Measurements from ENCODE around the gene ACAN.
A peak's percentile ranks its signal among the peaks of the same experiment; 100 is the strongest.

Gene ACAN

DNA sequence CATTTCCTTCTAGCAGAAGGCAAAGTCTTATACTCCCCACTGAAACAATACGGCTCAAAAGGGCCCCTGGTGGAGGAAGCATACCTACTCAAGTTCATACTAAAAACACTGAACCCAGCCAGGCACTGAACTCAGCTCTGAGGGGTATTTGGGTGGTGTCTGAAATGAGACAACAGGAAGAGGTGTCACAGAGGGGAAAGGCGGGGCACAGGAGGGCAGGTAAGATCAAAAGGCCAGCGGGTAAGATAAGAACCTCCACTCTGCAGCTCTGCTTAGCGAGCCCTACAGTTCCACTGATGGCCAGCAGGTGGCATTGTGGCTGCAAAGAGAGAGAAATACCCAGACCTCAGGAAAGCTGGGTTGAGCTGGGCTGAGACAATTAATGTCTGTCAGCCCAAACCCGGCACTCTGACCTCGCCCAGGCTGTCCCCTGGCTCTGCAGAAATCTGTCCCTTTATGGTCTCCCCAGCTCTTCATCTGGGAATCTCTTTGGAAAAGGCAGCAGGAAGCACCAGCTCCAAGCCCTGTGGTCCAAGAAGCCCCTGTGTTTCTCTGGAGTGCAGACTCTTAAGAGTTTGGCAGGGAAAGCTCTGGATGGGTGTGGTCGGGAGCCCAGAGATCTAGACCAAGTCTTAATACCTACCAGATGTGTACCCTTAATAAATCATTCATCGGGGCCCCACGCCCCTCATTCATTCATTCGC, 101.5 kb downstream of the ACAN start:
- peak; percentile 92 for DNase-seq

GRCh38 chr15:88905576-88905975, 102.3 kb downstream of the ACAN start:
- DNase-seq = no peak

DNA sequence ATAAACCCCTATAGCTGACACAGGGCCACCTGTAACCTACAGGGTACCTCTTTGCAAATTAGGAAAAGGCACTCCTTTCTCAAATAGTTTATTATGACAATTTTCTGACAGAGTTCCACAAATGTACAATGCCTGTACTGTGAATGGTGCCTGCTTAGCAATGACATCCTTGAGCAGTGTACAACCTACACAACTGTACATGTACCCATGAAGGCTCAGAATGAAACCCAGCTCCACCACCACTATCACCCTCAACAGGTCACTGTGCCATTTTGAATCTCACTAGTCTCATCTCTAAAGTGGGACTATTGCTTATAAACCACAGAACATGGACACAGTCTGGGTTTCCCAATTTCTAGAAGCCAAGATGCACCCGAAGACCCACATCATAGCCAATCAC, 102.9 kb downstream of the ACAN start:
- no peak for DNase-seq

DNA sequence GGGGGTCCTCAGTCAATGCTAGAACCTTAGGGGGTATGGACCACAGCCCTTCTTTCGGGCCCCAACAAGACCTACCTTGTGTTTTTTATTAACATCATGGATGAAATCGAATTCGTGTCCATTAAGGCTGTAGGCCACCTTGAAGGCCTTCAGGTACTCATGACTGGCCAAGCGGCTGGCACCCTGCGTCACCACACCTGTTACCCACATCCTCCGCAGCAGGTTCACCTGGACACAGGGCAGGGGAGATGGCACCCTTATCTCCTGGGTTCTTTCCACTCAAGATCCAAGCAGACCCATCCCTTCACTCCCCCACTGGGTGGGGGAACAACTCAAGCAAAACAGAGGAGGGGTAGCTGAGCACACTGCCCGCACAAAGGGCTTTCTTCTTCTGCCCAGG, 103.3 kb downstream of the ACAN start:
- no peak for DNase-seq

DNA sequence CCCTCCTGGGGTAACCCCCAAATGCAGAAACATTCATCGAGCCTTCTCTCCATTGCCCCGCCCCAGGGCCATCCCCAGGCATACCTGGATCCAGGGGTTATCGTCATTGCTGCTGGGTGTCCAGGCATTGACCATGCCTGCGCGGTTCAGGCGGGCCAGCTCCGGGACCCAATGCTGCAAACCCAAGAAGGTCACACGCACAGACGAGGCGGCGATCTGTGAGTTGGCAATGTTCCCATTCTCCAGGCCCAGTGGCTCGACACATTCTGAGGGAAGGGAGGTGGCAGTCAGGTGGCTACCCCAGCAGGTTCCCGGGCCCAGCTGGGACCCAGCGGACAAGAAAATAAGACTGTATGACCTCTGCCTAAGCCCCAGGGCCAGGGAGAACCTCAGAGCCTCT, 103.9 kb downstream of the ACAN start:
- DNase-seq = no peak

GRCh38 chr15:88908123-88908522, 104.9 kb downstream of the ACAN start:
- no peak for DNase-seq

DNA sequence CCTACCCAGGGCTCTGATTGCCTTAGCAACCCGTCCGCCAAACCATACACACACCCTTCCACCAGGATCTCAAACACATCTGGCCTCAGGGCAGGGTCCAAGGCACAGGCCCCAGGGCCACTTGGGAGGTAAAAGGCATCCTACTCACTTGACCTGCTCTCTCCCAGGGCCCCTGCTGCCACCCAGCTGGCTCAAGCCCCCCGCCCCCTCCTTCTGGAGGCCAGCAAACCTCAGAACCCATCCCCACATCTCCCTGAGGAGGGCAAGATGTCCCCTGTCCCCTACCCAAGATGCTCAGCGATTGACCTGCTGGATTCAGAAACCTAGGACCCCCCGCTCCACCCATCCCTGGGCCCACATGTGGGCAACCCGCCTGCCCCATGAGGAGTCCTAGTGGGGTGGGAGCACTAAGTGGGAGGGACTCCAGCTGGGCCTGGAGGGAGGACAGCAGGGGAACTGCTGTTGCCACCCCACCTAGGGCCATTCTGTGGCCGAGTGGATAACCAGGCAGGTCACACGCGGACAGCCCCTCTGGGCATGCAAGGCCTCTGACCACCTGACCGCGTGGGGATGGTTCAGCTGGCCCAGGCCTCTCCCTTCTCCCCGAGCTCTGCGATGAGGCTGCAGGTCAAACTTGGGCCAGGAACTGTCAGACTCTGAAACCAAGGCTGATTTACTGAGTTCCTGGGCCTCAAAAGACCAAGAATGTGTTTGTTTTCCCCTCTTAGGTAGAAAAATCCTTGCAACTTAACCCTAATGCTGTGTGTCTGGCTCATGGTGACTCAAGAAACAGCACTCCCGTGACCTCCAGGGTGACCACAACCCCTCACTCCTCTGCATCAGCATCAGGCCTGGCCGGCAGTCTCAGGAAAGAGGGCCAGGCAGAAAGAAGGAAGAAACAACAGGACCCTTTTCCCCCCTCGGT, 105.7 kb downstream of the ACAN start:
- no peak for DNase-seq

- DNase-seq = no peak
These were observed 107.0 kb downstream of the ACAN start for GRCh38 chr15:88909956-88910831.

DNA sequence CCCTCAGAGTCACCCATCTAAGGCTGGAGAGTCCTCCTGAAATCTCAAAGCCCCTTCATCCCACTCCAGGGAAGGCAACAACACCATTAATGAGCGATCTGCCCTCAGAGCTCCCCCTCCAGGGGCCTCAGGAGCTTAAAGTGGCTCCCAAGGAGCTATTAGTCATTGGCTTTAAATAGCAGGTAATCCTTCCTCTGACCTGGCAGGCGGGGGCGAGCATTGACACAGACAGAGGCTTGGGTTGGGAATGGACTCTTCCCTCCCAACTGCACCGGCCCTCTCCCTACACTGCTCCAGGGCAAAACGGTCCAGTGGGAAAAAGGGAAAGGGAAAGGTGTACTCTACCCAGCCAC, 108.5 kb downstream of the ACAN start:
- DNase-seq = no peak

- DNase-seq = no peak
These were observed 109.3 kb downstream of the ACAN start for GRCh38 chr15:88912500-88912921.

DNA sequence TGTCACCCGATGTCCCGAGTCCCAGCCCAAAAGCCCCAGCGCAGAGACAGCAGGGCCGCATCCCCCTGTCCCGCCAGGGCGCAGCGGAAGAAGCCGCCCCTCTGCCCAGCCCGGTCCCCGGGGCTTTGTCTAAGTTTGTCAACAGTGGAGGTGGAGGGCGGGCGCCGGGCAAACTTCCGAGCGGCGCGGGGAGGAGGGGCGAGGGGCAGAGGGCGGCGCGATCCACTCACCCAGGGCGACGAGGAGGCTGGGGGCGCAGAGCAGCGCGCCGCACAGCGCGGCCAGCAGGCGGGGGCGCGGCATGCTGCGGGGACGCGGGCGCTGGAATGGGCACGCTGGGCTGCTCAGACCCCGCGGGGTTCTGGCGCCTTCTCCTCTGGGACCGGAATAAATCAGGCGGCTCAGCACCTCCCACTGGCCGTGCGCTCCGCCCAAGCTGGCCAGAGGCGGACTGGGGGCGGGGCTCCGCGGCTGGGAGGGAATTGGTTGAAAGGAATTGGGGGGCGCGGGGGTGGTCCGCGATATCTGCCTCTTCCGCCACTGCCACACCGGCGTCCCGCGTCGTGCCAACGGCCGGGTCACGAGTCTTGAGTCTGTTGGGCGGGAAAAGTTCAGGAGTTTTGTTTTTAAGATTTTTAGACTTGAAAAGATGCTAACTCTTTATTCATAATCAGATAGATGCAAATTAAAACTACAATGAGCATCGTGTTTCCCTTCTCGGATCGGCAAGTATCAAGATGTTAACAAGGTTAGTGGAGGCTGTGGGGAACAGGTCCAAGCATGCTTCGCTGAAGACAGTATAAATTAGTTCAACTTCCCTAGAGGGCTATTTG, 110.0 kb downstream of the ACAN start, which contains the start of gene MFGE8:
MFGE8 (minus strand) TSS at position 363 of the 833 bp plus-strand sequence; CDS start at position 303, 60 bp downstream.
- DNase-seq = peak; percentile 76

- no peak for DNase-seq
These were observed 110.6 kb downstream of the ACAN start for GRCh38 chr15:88913850-88914169.

DNA sequence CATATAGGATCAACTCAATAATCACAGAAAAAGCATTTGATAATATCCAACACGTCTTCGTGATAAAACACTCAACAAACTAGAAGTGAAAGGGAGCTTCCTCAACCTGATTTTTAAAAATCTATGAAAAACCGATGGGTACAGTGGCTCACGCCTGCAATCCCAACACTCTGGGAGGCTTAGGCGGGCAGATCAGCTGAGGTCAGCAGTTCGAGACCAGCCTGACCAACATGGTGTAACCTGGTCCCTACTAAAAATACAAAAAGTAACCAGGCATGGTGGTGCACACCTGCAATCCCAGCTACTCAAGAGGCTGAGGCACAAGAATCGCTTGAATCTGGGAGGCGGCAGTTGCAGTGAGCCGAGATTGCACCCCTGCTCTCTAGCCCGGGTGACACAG, 112.1 kb downstream of the ACAN start:
- DNase-seq = no peak

DNA sequence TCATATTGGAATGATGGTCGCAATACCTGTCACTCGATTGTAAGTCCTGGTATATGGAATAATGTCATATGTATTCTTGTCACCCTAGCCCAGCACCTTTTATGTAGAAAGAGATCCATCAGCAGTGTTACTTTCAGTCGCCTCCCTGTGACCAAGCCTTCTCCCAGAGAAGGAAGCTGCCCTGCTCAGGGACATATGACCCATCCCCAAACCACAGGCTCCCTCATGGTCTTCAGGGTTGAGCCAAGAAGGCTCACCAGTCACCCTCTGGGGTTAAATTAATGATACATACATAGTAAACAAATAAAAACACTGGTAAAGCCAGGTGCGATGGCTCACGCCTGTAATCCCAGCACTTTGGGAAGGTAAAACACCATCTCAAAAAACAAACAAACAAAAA, 114.5 kb downstream of the ACAN start:
- DNase-seq = no peak

DNA sequence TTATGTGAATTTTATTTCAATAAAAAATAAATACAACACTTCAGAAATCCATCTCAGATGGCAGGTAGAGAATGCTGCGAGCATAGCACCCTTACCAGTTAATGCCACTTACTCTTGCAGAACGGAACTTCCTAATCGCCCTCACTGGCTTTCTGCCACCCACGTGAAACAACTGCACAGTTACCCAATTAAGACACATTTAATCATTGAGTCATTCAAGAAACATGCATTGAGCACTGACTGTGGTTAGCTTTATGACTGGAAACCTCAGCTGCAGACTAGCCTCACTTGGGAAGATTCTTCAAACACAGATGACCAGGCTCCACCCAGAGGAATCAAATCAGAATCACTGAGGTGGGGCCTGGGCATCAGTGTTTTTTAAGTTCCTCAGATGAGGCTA, 115.5 kb downstream of the ACAN start:
- DNase-seq = peak; percentile 50

DNA sequence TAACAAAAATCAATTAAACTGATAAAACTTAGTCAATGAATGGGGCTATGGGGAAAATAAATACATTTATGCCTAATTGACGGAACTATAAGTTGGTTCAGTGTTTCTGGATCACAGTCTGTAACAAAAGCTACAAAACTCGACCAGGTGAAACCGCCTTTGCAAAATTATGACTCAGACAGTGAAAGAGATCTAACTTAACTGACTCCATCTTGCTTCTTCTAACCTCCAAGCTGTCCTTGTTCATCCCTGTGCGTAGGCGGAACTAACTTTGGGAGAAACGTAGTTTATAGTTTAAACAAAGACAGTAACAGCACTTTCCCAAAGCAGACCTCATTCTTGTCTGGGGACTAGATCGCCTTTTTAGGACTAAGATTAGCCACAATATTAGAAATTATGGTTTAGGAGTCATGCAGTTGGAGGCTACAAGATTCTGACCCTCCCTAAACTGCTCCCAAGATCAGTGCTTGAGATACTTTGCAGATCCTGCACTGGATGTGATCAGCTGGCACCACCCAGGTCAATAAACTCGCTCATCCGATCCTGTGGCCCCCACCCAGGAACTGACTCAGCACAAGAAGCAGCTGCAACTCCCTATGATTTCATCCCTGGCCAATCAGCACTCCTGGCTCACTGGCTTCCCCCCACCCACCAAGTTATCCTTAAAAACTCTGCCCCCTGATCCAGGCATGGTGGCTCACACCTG, 117.1 kb downstream of the ACAN start:
- no peak for DNase-seq

DNA sequence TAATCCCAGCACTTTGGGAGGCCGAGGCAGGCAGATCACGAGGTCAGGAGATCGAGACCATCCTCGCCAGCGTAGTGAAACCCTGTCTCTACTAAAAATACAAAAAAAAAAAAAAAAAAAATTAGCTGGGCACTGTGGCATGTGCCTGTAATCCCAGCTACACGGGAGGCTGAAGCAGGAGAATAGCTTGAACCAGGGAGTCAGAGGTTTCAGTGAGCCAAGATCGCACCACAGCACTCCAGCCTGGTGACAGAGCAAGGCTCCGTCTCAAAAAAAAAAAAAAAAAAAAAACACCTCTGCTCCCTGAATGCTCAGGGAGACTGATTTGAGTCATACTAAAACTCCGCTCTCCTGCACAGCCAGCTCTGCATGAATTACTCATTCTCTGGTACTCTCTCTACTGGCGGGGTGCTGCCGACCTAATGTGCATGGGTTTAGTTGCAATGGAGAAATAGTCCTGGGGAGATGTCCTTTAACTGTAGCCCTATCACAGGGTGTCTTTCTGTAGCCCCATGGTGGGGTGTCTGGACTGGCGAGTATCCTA, 117.7 kb downstream of the ACAN start:
- peak; percentile 36 for DNase-seq
